GM20431 (cell line): Measurements from ENCODE around the gene SLC2A13.
"Not testable (repeated sequence)": the region's sequence is repeated elsewhere in the genome, so short reads cannot be mapped to it uniquely, and the experiment has no call there.

ENCODE experiments used
- in situ Hi-C: fragments of 300-500 bp; cut with MseI, MboI; formaldehyde crosslinking; loops from one replicate; pipeline ENCODE4 v1.15.0; 2020; ENCODE audit warnings: low sequenced_read_pairs; ENCODE audit not compliant: unreplicated experiment

The SLC2A13 gene

GRCh38 chr12:40045656-40046055, 60.2 kb downstream of the SLC2A13 start:
- in situ Hi-C loops: no loop called here

DNA sequence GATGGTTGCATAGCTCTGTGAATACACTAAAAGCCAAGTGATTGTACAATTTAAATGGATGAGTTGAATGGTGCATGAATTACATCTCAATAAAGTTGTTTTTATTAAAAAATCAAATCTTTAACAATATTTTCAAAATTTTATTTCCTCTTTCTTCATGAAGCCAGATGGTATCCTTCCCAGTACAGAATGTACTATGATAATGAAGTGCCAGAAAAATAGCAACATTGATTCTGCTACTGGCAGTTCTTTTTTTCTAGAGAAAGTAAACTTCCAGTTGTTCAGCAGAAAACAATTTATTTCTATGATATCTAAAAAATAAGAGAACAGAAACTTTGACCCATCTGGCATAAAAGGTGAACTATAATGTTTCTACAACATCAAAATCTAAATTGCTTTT, 61.5 kb downstream of the SLC2A13 start:
- in situ Hi-C loops: no loop called here

DNA sequence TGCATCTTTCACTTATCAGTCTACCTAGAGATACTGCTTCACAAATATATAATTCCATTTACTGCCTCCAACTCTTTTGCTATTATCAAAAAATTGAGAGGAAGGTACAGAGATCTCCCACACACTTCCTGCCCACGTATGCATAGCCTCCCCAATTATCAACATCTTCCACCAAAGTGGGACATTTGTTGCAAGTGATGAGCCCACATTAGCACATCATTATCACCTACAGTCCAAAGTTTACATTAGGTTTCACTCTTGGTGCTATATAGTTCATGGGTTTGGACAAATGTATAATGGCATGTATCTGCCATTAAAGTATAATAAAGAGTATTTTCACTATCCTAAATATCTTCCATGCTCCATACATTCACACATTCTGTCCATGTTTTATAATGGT, 66.3 kb downstream of the SLC2A13 start:
- in situ Hi-C loops: no loop called here

GRCh38 chr12:40038619-40039018, 67.3 kb downstream of the SLC2A13 start:
- in situ Hi-C loops: no loop called here

- in situ Hi-C loops: no loop called here
These were observed 71.2 kb downstream of the SLC2A13 start for GRCh38 chr12:40034712-40035111.

DNA sequence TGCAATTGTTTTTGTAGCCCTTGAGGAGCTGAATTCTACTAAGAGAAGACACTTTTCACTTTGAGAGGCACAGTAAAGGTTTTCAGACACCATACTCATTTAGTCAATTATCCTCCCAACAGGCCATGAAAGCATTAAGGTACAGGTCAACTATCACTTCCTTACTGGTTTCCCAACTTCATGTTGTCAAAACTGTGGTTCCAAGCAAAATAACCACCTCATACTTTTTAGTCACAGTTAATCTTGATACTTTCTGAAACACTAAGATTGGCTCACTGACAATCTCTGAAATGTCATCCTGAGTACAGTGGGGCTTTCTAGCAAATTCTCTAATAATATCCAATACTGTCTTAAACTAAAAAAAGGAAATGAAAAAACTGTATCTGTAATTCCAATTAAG, 71.7 kb downstream of the SLC2A13 start:
- in situ Hi-C loops: no loop called here

GRCh38 chr12:40033242-40033630, 72.6 kb downstream of the SLC2A13 start:
- in situ Hi-C loops: no loop called here

GRCh38 chr12:40032433-40033241, 73.2 kb downstream of the SLC2A13 start:
- in situ Hi-C loops: no loop called here

DNA sequence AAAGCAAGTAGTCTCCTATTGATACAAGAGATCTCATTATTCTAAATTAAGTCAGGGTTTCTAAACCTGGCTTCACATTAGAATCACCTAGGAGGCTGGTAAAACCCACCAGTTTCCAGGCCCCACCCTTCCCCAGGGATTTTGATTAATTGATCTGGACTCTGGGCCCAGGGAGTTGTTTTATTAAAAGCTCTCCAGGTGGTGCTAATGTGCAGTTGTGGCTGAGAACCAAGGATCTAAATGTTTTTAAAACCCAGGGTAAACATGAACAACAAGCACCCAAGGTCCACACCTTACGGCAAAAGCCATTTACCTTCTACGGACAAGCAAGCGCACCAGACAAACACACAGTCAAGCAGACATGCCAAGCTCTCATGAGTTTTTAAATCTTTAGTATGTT, 73.9 kb downstream of the SLC2A13 start:
- in situ Hi-C loops: no loop called here

GRCh38 chr12:40030970-40031369, 74.9 kb downstream of the SLC2A13 start:
- in situ Hi-C loops: not testable (repeated sequence)

GRCh38 chr12:40028296-40028695, 77.6 kb downstream of the SLC2A13 start:
- in situ Hi-C loops: no loop called here

- in situ Hi-C loops: loop anchor here (25.0 kb wide), 1 partner anchor 289 kb away; no protein-coding TSS in a partner anchor
These were observed 83.0 kb downstream of the SLC2A13 start for GRCh38 chr12:40022850-40023249.

DNA sequence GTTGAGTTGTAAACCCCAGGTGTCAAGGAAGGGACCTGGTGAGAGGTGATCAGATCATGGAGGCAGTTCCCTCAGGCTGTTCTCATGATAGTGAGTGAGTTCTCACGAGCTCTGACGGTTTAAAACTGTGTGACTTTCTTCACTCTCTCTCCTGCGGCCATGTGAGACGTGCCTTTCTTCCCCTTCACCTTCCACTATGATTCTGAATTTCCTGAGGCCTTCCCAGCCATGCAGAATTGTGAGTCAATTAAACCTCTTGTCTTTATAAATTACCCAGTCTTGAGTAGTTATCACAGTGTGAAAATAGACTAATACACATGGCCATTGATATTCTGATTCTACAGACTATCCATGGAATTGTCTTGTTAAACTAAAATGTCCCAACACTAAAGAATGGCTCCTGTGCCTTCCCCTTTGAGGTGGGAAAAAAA, 85.6 kb downstream of the SLC2A13 start:
- in situ Hi-C loops: loop anchor here (25.0 kb wide), 1 partner anchor 292 kb away; no protein-coding TSS in a partner anchor

DNA sequence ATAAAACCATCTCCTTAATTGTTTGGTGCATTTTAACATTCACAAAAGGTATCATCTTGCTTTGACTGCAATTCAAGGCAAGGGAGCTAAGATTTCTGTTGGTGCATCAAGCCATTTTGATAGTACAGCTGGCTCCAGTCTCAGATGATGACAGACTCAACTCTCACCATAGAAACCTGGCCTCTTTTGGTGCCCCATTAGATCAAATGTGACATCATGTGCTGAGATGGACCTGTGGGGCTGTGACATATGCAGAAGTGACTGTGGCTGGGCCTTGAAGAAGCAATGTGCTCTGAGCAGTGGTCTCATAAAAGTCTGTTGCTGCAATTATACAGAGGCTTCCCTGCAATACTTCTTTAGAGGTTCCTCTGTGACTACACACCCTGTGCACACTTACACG, 88.4 kb downstream of the SLC2A13 start:
- in situ Hi-C loops: loop anchor here (25.0 kb wide), 1 partner anchor 295 kb away; no protein-coding TSS in a partner anchor

GRCh38 chr12:40016980-40017379, 88.9 kb downstream of the SLC2A13 start:
- in situ Hi-C loops: loop anchor here (25.0 kb wide), 1 partner anchor 295 kb away; no protein-coding TSS in a partner anchor

GRCh38 chr12:40015881-40016280, 90.0 kb downstream of the SLC2A13 start:
- in situ Hi-C loops: loop anchor here (25.0 kb wide), 1 partner anchor 296 kb away; no protein-coding TSS in a partner anchor

- in situ Hi-C loops: loop anchor here (25.0 kb wide), 1 partner anchor 297 kb away; no protein-coding TSS in a partner anchor
These were observed 90.5 kb downstream of the SLC2A13 start for GRCh38 chr12:40015345-40015744.

DNA sequence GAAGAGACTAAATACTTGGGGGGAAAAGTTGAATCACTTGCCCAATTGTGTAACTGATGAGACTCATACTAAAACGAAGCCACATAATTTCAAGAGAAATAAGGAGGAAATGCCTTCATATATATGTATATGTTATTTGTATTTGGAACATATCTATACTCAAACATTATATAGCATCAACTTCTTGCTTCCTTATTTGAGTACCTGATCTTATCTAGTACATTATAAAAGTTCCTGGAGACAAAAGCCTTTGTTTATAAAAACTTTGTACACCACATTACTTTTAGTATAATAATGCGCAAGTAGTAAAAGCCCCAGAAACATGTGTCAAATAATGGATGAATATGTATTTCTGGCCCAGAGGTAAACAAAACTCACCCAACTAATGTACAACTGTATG, 92.0 kb downstream of the SLC2A13 start:
- in situ Hi-C loops: loop anchor here (25.0 kb wide), 1 partner anchor 298 kb away; no protein-coding TSS in a partner anchor

DNA sequence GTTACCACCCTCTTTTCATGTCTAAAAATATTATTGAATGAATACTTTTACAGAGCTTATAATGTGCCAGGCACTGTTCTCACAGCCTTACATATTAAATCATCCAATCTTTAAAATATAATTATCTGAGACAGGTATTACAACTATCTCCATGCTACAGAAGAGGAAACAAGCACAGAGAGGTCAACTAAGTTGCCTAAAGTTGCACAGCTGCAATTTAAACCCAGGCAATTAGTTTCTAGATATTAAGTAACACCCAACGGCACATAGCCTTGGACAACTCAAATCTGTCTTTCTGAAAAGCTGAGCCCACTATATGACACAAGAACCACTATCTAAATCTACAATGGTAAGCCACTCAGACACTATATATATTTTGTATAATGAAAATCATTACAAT, 92.6 kb downstream of the SLC2A13 start:
- in situ Hi-C loops: loop anchor here (25.0 kb wide), 1 partner anchor 299 kb away; no protein-coding TSS in a partner anchor

GRCh38 chr12:40012711-40013110, 93.2 kb downstream of the SLC2A13 start:
- in situ Hi-C loops: loop anchor here (25.0 kb wide), 1 partner anchor 300 kb away; no protein-coding TSS in a partner anchor

GRCh38 chr12:40011775-40012129, 94.1 kb downstream of the SLC2A13 start:
- in situ Hi-C loops: loop anchor here (25.0 kb wide), 1 partner anchor 301 kb away; no protein-coding TSS in a partner anchor
